Right cardiac atrium (tissue), 5 donors: ENCODE measurements around the gene MEF2C. TPM values are rescaled to one million over a fixed set of nuclear protein-coding genes. Genes with fewer than 3 reads are reported as not detected.

ENCODE experiments used
- ATAC-seq, 2 donors: fragments of 200-7000 bp; cut with Tn5 transposase; one replicate each; pipeline versions ENCODE4 v1.8.0 to v1.9.1; 2020; ENCODE audit warnings: moderate library complexity in 2 of 2, mild to moderate bottlenecking in 1 of 2
- DNase-seq, 3 donors: peaks; one replicate each; pipeline ENCODE4 v3.0.0-alpha.2; 2020
- H3K27ac ChIP-seq: one replicate; pipeline ENCODE4 v1.5.1; 2013; ENCODE audit warnings: mild to moderate bottlenecking, low read length, control low read depth, moderate library complexity
- H3K27me3 ChIP-seq: one replicate; pipeline ENCODE4 v1.6.1; 2013; ENCODE audit not compliant: control insufficient read depth, insufficient read depth
- H3K4me1 ChIP-seq: one replicate; pipeline ENCODE4 v1.6.1; 2013; ENCODE audit warnings: low read length; ENCODE audit not compliant: control insufficient read depth, insufficient read depth
- H3K4me3 ChIP-seq: one replicate; pipeline ENCODE4 v1.5.1; 2013; ENCODE audit warnings: low read length, control low read depth
- H3K9me3 ChIP-seq: one replicate; pipeline ENCODE4 v1.6.1; 2013; ENCODE audit warnings: low read length; ENCODE audit not compliant: control insufficient read depth
- WGBS: extraction: QIAGEN DNeasy Blood & Tissue Kit; methylation state at CpG from one replicate; pipeline ENCODE4 v1.1.7; 2013; 5-methylcytosine and 5-hydroxymethylcytosine counted together
- intact Hi-C, 4 donors: fragments of 100-400 bp; cut with DNase I; formaldehyde crosslinking; loops; one replicate each; pipeline versions ENCODE4 v1.11.0 to v1.14.0; 2022 to 2023
- polyA plus RNA-seq: library from polyadenylated mRNA; stranded (reverse); fragments of 200-250 nt; gene quantifications from one replicate; pipeline ENCODE4 v1.2.3, GENCODE V29; 2013
- total RNA-seq, 4 donors: library from RNA; stranded (reverse); fragmentation: NEBNext Ultra II Directional; extraction: Animal tissue kit (Norgen Biotek cat#: 25700); gene quantifications; one replicate each; pipeline ENCODE4 v1.2.1, GENCODE V29; 2021
- donor health status: healthy with polysubstance abuse.
- donor health status: DM: no; HTN: yes; CAD: no.
- donor health status: DM: no; HTN: no; CAD: no.
- donor health status: DM: no; HTN: yes; CAD: no; lungs with severe emphysema.
- donor health status: DM: yes; HTN: yes; CAD: no.

MEF2C gene
- total and polyA plus RNA-seq, 5 donors: 14.5 to 78.4 (median 64.5) TPM

DNA sequence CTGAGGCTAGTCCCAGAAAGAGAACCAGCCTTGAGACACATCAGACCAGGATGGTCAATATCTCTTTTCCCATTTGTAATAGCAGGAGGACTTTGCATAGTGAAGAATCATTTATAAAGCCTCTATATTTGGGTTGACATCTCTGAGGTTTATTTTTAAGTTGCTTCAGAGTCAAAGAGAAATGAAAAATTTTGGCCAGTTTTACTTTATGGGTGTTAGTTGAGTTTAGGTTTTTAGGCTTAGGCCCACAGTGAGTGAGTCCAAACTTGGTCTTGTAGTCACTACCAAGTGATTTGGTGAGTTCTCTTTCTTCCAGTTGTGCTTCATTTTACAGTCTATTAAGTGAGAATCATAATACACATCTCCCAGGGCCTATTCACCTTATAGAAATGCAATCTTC is 5.3 kb upstream of the MEF2C start:
- Histone ChIP-seq H3K27me3 (no peaks in the 10 kb centered on the region), H3K27ac (peak overlapping the region; percentile 85), H3K9me3 (no peaks in the 10 kb centered on the region), H3K4me1 (peaks cover 2% of the 10 kb centered on the region), H3K4me3 (peak overlapping the region; percentile 25)
- intact Hi-C loops: loop anchor here in 3 of 4 donors (5.0 to 10.0 kb wide), 2 partner anchors 153 to 156 kb away; no protein-coding TSS in a partner anchor
- no peak for ATAC-seq
- DNase-seq: no peak

- Histone ChIP-seq H3K4me1 (no peaks in the 10 kb centered on the region), H3K4me3 (no peak overlapping the region), H3K27me3 (no peaks in the 10 kb centered on the region), H3K27ac (no peak overlapping the region), H3K9me3 (no peaks in the 10 kb centered on the region)
- ATAC-seq: no peak
- intact Hi-C loops: loop anchor here in 3 of 4 donors (5.0 to 10.0 kb wide), 2 partner anchors 153 to 155 kb away; no protein-coding TSS in a partner anchor
- 48% methylated on average over 2 of the region's 2 CpGs for WGBS
- DNase-seq: no peak
These were observed 4.4 kb upstream of the MEF2C start for GRCh38 chr5:88887342-88887741.

GRCh38 chr5:88886746-88887341 is 3.9 kb upstream of the MEF2C start:
- H3K9me3 ChIP-seq: no peaks in the 10 kb centered on the region
- no peaks in the 10 kb centered on the region for H3K27me3 ChIP-seq
- ATAC-seq (no peak), DNase-seq (peak in 2 of 3 donors; percentile 26 to 46)
- peak overlapping the region; percentile 86 for H3K27ac ChIP-seq
- no peaks in the 10 kb centered on the region for H3K4me1 ChIP-seq
- peak overlapping the region; percentile 16 for H3K4me3 ChIP-seq
- intact Hi-C loops: loop anchor here in 3 of 4 donors (5.0 to 10.0 kb wide), 2 partner anchors 152 to 155 kb away; no protein-coding TSS in a partner anchor
- WGBS: 43% methylated on average over 4 of the region's 4 CpGs

GRCh38 chr5:88886252-88886651 is 3.3 kb upstream of the MEF2C start:
- no peak overlapping the region for H3K27ac ChIP-seq
- intact Hi-C loops: loop anchor here in 3 of 4 donors (5.0 to 10.0 kb wide), 2 partner anchors 151 to 154 kb away; no protein-coding TSS in a partner anchor
- ATAC-seq (no peak), DNase-seq (no peak)
- H3K4me1 ChIP-seq: no peaks in the 10 kb centered on the region
- no peaks in the 10 kb centered on the region for H3K27me3 ChIP-seq
- H3K4me3 ChIP-seq: peak overlapping the region; percentile 58
- 49% methylated on average over 1 of the region's 1 CpG for WGBS
- H3K9me3 ChIP-seq: no peaks in the 10 kb centered on the region

DNA sequence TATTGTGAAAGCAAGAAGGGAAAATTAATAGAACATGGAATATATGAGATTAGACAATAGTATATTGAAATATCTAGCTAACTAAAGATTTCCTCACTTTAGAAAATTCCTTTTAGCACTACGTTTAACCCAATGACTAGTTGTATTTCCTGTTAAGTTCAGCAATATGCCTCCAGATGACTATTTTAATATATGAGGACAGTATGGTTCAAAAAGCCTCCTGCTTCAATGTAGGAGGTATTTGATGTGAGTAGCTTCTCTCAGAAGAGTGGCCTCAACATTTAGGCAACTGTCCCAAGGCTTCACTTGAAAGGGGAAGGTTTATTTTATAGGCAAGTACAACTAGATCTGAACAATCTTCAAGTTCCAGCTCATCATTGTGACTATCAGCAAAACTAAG is 2.0 kb upstream of the MEF2C start:
- peak overlapping the region; percentile 99 for H3K4me3 ChIP-seq
- no peak for ATAC-seq
- DNase-seq: no peak
- peak overlapping the region; percentile 55 for H3K27ac ChIP-seq
- H3K27me3 ChIP-seq: no peaks in the 10 kb centered on the region
- intact Hi-C loops: loop anchor here in 3 of 4 donors (5.0 to 10.0 kb wide), 2 partner anchors 150 to 153 kb away; no protein-coding TSS in a partner anchor
- H3K4me1 ChIP-seq: no peaks in the 10 kb centered on the region
- WGBS: 19% methylated on average over 1 of the region's 1 CpG
- H3K9me3 ChIP-seq: no peaks in the 10 kb centered on the region

DNA sequence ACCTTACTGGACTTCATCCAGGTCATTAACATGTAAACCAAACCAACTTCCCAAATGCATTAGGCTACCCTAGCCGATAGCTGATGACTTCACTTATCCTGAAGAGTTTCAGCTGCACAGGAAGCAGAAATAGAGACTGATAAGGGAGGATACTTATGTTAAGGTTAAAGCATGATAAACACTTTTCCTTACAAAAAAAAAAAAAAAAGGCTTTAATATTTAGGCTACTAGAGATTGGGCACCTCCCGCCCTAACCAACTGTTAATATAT is 1.6 kb upstream of the MEF2C start:
- DNase-seq (no peak), ATAC-seq (peak in 1 of 2 donors; percentile 4)
- H3K4me3 ChIP-seq: peak overlapping the region; percentile 99
- 32% methylated on average over 2 of the region's 2 CpGs for WGBS
- H3K9me3 ChIP-seq: no peaks in the 10 kb centered on the region
- H3K4me1 ChIP-seq: no peaks in the 10 kb centered on the region
- peak overlapping the region; percentile 76 for H3K27ac ChIP-seq
- no peaks in the 10 kb centered on the region for H3K27me3 ChIP-seq
- intact Hi-C loops: loop anchor here (5.0 to 10.0 kb wide), 4 partner anchors 57 to 152 kb away; no protein-coding TSS in a partner anchor

DNA sequence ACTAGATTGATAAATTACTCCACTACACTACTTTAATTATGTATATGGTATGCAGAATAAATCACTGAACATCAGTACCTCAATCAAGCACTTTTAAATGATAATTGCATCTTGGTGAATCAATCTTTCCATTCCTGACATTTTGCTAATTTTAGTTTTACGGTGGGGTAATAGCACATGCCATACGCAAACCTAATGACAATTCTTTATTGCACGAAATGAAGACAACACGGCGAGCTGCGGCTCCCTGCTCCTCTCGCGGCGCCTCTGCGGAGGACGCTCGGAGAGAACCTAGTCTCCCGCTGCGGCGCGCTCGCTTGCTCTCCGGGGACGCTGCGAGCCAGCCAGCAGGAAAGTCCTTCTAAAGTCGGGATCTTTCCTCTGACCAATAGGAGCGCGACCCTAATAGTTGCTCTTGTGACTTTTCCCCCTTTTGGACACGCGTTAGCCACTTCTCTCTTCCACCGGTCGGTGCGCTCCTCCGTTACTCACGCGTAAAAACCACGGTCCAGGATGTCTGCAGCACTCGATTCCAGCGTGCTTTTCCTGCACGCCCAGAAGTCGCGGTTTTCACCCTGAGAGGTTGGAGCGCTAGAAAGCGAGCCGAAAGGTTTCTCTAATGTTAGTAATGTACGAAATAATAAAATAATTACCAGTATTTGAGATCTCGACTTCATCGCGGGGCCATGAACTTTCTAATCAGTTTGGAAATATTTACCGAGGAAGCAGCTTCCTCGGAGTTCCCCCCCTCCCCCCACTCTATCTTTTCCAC is 1.0 kb upstream of the MEF2C start:
- ATAC-seq (peak; percentile 78 to 79), DNase-seq (peak; percentile 75 to 90 (median 87))
- Histone ChIP-seq H3K4me1 (no peaks in the 10 kb centered on the region), H3K27ac (peak overlapping the region; percentile 99), H3K9me3 (no peaks in the 10 kb centered on the region), H3K4me3 (peak overlapping the region; percentile 99), H3K27me3 (no peaks in the 10 kb centered on the region)
- intact Hi-C loops: loop anchor here (5.0 to 10.0 kb wide), 4 partner anchors 57 to 152 kb away; no protein-coding TSS in a partner anchor
- under 1% methylated on average over 46 of the region's 46 CpGs for WGBS

DNA sequence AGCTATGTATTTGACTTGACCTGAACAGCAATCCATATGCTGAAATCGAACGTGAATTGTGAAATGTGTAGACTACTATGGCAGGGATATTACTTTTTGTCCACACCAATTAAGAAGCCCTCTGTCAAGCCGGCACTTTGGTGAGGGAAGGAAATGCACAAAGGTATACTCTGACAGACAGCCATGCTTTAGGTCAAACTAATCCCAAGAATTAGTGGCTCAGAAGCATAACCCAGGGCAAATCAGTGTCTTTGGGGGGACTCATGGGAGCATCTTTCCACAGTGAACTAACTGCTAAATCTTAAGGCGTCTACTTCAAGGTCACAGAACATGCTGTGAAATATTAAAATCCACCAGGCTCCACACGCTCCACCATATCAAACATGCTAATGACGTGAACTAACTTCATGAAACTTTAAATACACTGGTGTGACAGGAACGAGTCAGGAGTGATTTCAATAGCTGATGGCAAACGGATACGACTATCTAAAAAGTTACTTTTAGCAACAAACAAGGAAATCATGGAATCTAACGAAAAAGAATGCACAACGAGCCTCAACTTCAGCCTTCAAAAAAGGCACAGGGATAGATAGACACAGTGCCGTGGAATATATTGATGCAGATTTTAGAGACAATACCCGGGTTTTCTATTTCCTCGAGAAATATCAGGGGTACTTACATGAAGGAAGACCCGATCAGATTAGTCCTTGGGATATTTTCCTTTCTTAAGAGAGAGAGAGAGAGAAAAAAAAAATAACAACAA is 527 bp downstream of the MEF2C start:
- intact Hi-C loops: loop anchor here (5.0 to 10.0 kb wide), 4 partner anchors 55 to 150 kb away; no protein-coding TSS in a partner anchor
- Histone ChIP-seq H3K4me3 (peak overlapping the region; percentile 99), H3K27ac (peak overlapping the region; percentile 99), H3K4me1 (no peaks in the 10 kb centered on the region), H3K9me3 (no peaks in the 10 kb centered on the region), H3K27me3 (no peaks in the 10 kb centered on the region)
- ATAC-seq: peak; percentile 3
- under 1% methylated on average over 15 of the region's 15 CpGs for WGBS
- no peak for DNase-seq

- Histone ChIP-seq H3K27me3 (no peaks in the 10 kb centered on the region), H3K4me3 (peak overlapping the region; percentile 99), H3K4me1 (no peaks in the 10 kb centered on the region), H3K27ac (no peak overlapping the region), H3K9me3 (no peaks in the 10 kb centered on the region)
- 10% methylated on average over 5 of the region's 5 CpGs for WGBS
- DNase-seq: no peak
- intact Hi-C loops: loop anchor here (5.0 to 10.0 kb wide), 4 partner anchors 54 to 149 kb away; no protein-coding TSS in a partner anchor
- ATAC-seq: no peak
These were observed 1.4 kb downstream of the MEF2C start for GRCh38 chr5:88881571-88881971.

- H3K4me3 ChIP-seq: peak overlapping the region; percentile 56
- H3K27me3 ChIP-seq: no peaks in the 10 kb centered on the region
- intact Hi-C loops: loop anchor here (5.0 to 10.0 kb wide), 4 partner anchors 53 to 148 kb away; no protein-coding TSS in a partner anchor
- WGBS: 24% methylated on average over 1 of the region's 1 CpG
- no peak for DNase-seq
- H3K27ac ChIP-seq: no peak overlapping the region
- ATAC-seq: no peak
- peaks cover 2% of the 10 kb centered on the region for H3K4me1 ChIP-seq
- H3K9me3 ChIP-seq: no peaks in the 10 kb centered on the region
These were observed 2.8 kb downstream of the MEF2C start for GRCh38 chr5:88880201-88880600.
